GM19043 (cell line): Measurements from ENCODE around the gene IFI35.

Experiments
- ATAC-seq: cut with Tn5 transposase; IDR thresholded peaks from one replicate; pipeline ENCODE4 v1.9.1; 2021; ENCODE audit warnings: low read depth; ENCODE audit not compliant: unreplicated experiment

Gene IFI35

GRCh38 chr17:43020789-43021740 is 14.5 kb downstream of the IFI35 start:
- ATAC-seq: no peak

- no peak for ATAC-seq
Measured at GRCh38 chr17:43021741-43022512, 15.3 kb downstream of the IFI35 start, which contains the start of gene VAT1. Gene VAT1 (minus strand): TSS chr17:43022385. CDS start chr17:43022322, 63 bp downstream.

- peak; percentile 46 for ATAC-seq
Measured at GRCh38 chr17:43024407-43025289, 18.1 kb downstream of the IFI35 start, which contains the start of gene RND2. Gene RND2 (plus strand): TSS chr17:43025231. CDS start chr17:43025348, 117 bp downstream.

GRCh38 chr17:43025290-43025657 is 18.7 kb downstream of the IFI35 start:
- no peak for ATAC-seq

- no peak for ATAC-seq
Measured at GRCh38 chr17:43025766-43026537, 19.4 kb downstream of the IFI35 start.

- ATAC-seq: no peak
Measured at GRCh38 chr17:43026595-43026994, 20.0 kb downstream of the IFI35 start.

GRCh38 chr17:43027091-43028032 is 20.8 kb downstream of the IFI35 start:
- ATAC-seq: no peak

GRCh38 chr17:43028221-43028861 is 21.8 kb downstream of the IFI35 start:
- no peak for ATAC-seq

GRCh38 chr17:43030137-43030767 is 23.7 kb downstream of the IFI35 start:
- no peak for ATAC-seq

GRCh38 chr17:43031666-43032065 is 25.1 kb downstream of the IFI35 start:
- no peak for ATAC-seq

- no peak for ATAC-seq
Measured at GRCh38 chr17:43033948-43034881, 27.6 kb downstream of the IFI35 start.

- ATAC-seq: no peak
Measured at GRCh38 chr17:43034894-43035293, 28.3 kb downstream of the IFI35 start.

- no peak for ATAC-seq
Measured at GRCh38 chr17:43039646-43040045, 33.1 kb downstream of the IFI35 start.

- ATAC-seq: no peak
Measured at GRCh38 chr17:43040655-43041054, 34.1 kb downstream of the IFI35 start.

GRCh38 chr17:43042025-43042628 is 35.5 kb downstream of the IFI35 start:
- no peak for ATAC-seq

GRCh38 chr17:43043307-43043706 is 36.7 kb downstream of the IFI35 start:
- ATAC-seq: no peak
